HG03175 (cell line): Measurements from ENCODE around the gene SLC4A1.

Experiments
- ATAC-seq: cut with Tn5 transposase; IDR thresholded peaks from one replicate; pipeline ENCODE4 v1.9.1; 2021; ENCODE audit warnings: mild to moderate bottlenecking, moderate library complexity; ENCODE audit not compliant: unreplicated experiment

The SLC4A1 gene

DNA sequence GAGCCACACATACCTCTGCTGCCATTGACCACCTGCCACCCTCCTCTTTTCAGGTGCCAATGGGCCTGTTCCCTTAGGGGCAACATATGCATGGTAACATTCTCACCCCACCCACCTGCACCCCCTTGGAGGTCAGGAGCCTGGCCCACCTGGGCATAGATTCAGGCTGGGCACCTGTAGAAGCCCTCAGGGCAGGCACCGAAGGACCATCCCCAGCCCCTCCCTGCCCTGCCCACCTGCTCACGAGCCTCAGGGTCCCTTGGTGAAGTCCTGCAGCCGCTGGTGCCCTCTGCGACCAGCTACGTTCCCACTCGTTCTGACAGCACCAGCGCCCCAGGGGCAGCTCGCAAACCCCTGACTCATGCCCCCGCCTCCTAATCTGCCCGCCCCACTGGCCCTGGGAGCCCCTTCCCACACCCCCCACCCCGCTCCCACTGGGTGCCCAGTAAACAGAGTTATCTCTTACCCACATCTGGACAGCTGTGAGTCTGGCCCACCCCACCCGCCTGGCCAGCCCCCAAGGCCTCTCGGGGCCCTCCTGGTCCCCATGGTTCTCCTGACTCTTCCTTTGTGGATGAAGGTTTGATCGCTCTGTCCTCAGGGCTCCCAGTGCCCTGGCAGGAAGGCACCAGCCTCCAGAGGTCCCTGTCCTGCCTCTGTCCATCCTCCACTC is at the start of gene SLC4A1:
Gene SLC4A1, minus strand, starts transcription at position 318 of the 673 bp plus-strand sequence. CDS start 5,269 bp downstream, outside the sequence.
- no peak for ATAC-seq

DNA sequence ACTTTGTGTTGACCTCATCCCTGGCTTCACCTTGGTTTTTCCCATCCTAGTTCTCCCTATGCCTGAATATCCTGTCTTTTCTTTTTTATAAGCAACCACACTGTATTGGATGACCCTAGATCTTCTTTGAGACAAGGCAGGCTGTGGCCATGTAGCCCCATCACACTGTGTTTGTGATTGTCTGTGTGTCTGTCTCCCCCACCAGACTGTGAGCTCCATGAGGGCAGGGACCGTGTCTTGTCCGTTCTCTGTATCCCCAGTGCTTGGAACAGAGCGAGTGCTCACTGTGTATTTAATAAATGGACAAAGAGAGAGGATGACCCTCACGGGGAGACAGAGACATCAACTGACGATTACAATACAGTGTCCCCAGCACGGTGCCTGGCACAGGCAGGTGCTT is 49.6 kb upstream of the SLC4A1 start:
- ATAC-seq, result no peak

GRCh38 chr17:44315760-44316731 is 48.1 kb upstream of the SLC4A1 start:
- no peak for ATAC-seq

GRCh38 chr17:44314869-44315661 is 47.1 kb upstream of the SLC4A1 start:
- ATAC-seq, result no peak

GRCh38 chr17:44314524-44314868 is 46.6 kb upstream of the SLC4A1 start:
- ATAC-seq, result no peak

DNA sequence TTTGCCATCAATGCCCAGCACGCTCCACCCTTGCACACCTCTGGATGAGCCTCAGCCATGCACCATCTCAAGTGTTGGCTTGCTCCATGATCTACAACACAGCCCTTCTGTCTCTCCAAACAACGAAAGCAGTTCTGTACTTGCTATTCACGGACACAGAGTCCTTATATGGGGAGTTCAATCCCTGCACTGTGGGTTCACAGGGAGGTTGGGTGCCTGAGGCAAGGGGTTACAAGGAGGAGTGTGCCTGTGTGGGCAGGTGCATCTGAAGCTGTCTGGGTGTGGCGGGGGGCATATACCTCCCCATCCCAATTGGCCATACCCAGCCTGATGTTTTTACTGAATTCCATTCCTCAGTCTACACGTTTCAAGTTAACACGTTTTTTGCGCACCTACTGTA is 46.1 kb upstream of the SLC4A1 start:
- no peak for ATAC-seq

DNA sequence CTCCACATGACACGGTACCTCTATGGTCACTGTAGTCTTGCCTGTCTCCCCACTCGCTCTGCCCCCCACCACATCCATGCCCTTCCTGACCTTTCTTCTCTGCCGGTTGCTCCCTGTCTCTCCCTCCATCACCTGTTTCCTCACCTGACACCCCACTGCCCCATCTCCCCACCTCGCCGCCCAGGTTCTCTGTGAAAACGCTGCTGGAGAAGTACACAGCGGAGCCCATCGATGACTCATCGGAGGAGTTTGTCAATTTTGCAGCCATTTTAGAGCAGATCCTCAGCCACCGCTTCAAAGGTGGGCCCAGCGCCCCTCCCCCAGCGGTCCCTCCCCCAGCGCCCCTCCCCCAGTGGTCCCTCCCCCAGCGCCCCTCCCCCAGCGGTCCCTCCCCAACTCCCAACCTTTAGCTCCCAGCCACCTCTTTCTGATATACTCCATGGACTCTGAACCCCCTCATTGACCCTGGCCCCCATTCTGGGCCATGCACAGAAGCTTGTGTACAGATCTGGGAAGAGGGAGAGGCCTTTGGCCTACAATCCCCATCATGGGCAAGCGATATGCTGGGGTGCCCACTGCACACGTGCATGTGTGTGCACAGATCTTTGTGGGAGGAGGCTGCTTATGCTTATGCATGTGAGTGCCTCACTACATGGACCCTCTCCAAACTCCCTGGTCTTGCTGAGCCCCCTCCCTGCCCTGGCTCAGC is 44.6 kb upstream of the SLC4A1 start:
- ATAC-seq, result no peak

GRCh38 chr17:44311562-44312181 is 43.7 kb upstream of the SLC4A1 start:
- ATAC-seq, result no peak

- no peak for ATAC-seq
Observed at GRCh38 chr17:44310609-44311376, 42.9 kb upstream of the SLC4A1 start.

GRCh38 chr17:44310188-44310587 is 42.3 kb upstream of the SLC4A1 start:
- no peak for ATAC-seq

DNA sequence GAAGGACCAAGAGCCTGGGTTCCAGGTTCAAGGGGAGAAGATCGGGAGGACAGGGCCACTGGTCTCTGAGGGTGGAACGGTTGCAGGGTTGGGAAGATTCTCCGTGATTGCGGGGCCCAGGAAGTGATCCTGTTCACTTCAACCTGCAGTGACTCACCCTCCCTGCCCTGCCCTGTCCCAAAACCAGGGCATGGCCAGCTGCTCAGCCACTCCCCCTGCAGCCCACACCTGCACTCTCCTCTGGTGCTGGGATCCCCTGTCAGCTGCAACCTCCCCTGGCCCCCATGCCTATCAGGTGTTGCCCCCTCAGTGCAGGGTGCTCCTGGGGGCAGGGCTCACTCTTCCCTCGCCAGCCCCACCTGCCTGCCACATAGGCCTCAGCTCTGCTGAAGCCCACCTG is 41.5 kb upstream of the SLC4A1 start:
- no peak for ATAC-seq

DNA sequence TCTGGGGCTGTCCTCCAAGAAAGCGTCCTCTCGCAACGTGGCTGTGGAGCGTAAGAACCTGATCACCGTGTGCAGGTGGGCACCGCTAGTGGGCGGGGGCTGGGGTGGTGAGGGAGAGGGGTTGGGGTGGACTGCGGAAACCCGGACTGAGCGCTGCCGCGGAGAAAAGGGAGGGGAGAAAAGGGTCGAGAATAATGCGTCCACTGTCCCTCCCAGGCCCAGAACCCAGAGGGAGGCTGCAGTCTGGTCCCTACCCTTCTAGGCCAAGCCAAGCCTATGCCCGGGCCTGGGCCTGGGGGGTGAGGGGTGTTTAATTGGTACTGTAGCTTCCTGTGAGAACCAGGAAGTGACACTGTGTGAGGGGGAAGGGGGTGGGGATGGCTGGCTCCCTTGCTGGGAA is 40.9 kb upstream of the SLC4A1 start:
- ATAC-seq, result no peak

- ATAC-seq, result no peak
Observed at GRCh38 chr17:44308320-44308818, 40.4 kb upstream of the SLC4A1 start, which contains the start of gene RUNDC3A. Gene RUNDC3A, plus strand, starts transcription at chr17:44308601. Its CDS starts 232 bp downstream, at chr17:44308833.

GRCh38 chr17:44307387-44308186 is 39.7 kb upstream of the SLC4A1 start:
- no peak for ATAC-seq

DNA sequence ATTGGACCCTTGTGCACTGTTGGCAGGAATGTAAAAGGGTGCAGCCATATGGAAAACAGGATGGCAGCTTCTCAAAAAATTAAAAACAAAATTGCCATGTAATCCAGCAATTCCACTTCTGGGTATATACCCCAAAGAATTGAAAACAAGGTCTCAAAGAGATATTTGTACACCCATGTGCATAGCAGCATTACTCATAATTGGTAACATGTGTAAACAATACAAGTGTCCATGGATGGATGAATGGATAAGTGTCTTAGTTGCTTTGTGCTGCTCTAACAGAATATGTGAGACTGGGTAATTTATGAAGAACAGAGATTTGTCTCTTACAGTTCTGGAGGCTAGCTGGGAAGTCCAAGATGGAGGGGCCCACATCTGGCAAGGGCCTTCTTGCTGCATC is 36.7 kb upstream of the SLC4A1 start:
- ATAC-seq, result no peak

DNA sequence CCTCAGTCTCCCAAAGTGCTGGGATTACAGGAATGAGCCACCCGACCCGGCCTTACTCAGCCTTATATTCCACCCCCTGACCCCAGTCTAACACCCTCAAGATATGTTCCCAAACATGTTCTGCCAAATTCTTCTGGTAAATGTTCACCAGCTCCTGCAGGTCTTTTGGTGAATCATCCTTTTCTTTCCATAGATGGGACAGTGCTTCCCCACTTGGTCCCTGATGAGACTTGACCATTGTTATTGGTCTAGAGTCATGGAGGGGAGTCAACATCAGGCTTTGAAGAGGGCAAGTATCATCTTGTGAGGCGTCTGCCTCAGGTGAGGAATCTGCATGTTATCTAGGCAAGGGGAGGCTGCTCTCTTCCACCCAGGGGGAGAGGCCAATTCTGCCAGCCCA is 30.0 kb upstream of the SLC4A1 start:
- no peak for ATAC-seq

DNA sequence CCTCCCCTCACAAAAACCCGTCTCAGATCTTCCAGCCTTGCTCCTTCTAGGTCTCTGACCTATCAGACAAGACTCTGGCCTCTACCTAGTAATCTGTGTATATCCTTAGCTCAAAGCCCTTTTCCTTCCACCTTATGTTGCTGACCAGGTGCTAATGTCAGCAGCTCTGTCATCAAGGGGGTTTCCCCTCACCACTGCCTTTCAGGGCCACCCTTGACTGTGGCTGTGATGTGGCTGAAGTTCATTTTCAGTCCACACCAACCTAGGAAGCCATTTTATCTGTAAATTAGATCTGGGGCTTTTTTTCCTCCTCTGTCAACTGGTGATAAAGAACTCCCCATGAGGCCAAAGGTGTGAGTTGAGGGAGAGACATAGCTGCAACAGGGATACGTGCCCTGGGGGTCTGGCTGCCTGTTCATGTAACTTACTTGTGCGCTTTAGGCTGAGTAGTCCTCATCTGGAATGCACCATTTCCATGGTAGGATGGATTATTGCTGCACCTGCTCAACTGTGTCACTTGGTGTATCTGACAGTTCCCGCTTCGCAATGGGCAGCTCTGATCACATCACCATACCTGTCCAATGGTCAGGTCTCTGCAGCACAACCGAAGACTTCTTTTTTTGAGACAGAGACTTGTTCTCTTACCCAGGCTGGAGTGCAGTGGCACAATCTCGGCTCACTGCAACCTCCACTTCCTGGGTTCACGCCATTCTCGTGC is 25.7 kb upstream of the SLC4A1 start:
- no peak for ATAC-seq

DNA sequence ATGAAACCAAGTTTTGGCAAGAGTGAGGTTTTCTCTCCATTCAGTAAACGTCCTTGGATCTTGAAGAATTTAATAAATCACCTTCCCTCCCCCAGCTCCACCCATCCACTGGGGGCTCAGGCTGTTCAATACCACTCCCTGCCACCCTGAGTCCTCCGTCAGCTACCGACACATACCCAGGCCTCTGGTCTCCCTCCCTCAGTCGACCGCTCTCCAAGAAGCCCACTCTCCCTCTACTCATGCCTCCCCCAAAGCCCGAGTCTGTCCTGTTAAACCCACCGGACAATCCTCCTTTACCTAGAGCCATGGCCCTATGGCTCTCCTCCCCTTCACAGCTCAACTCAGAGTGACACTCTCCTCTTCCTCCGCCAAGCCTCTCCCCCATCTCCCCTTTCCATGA is 19.7 kb upstream of the SLC4A1 start:
- no peak for ATAC-seq
